SK-N-SH (cell line): ENCODE results near the gene PSMB5. TPM values are rescaled to one million over a fixed set of nuclear protein-coding genes. Genes with fewer than 3 reads are reported as not detected.

ENCODE experiments used
- CTCF ChIA-PET: fragments of 300-600, 350-600 bp; formaldehyde crosslinking; extraction: SDS; loops from one replicate; lab custom pipeline; 2021; lab: Yijun Ruan, JAX
- POLR2A ChIA-PET: fragments of 350-600 bp; sonication (Branson Sonifier 250); formaldehyde crosslinking; extraction: SDS; loops from one replicate; lab custom pipeline; 2020; ENCODE audit warnings: antibody characterized with exemption, inconsistent platforms; lab: Yijun Ruan, JAX
- DNase-seq: peaks from one replicate; pipeline ENCODE4 v3.0.0; 2012
- H2AFZ ChIP-seq: fragments of 200-600 bp; sonication (generic); 2 replicates; pipeline ENCODE4 v1.8.1; 2016; ENCODE audit warnings: antibody characterized with exemption, mild to moderate bottlenecking, low read depth
- H3F3A ChIP-seq: fragments of 200-600 bp; sonication (generic); replicated peaks from 2 replicates; pipeline ENCODE3; 2016; ENCODE audit warnings: antibody characterized with exemption, mild to moderate bottlenecking; ENCODE audit not compliant: insufficient read depth
- H3K27ac ChIP-seq, 2 experiments: fragments of 200-500 bp in 1 of 2; fragments of 200-600 bp in 1 of 2; sonication (Bioruptor generic) in 1 of 2; sonication (generic), shearing (Covaris generic) in 1 of 2; 2 replicates each; pipeline versions ENCODE4 v1.5.1 to v1.6.1; 2014 to 2016; ENCODE audit warnings: low read depth in 2 of 2, inconsistent platforms in 1 of 2, low read length in 1 of 2, mild to moderate bottlenecking in 1 of 2, mixed read lengths in 1 of 2
- H3K27me3 ChIP-seq: fragments of 200-600 bp; sonication (generic), shearing (Covaris generic); 2 replicates; pipeline ENCODE4 v1.6.1; 2016; ENCODE audit warnings: mixed run types; ENCODE audit not compliant: insufficient read depth
- H3K36me3 ChIP-seq, 2 experiments: fragments of 200-500 bp in 1 of 2; fragments of 200-600 bp in 1 of 2; sonication (Bioruptor generic) in 1 of 2; sonication (generic) in 1 of 2; replicated peaks in 1 of 2; 2 replicates each; pipeline versions ENCODE3 to v1.5.1; 2014 to 2016; ENCODE audit warnings: low read length in 1 of 2, mild to moderate bottlenecking in 1 of 2; ENCODE audit not compliant: insufficient read depth in 2 of 2, control insufficient read depth in 1 of 2
- H3K4me1 ChIP-seq, 2 experiments: fragments of 200-500 bp in 1 of 2; fragments of 200-600 bp in 1 of 2; sonication (Bioruptor generic) in 1 of 2; sonication (generic), shearing (Covaris generic) in 1 of 2; 2 replicates each; pipeline versions ENCODE4 v1.5.1 to v1.6.1; 2014 to 2016; ENCODE audit warnings: low read depth in 1 of 2, low read length in 1 of 2, mixed run types in 1 of 2; ENCODE audit not compliant: insufficient read depth in 2 of 2, control insufficient read depth in 1 of 2
- H3K4me2 ChIP-seq: fragments of 200-600 bp; sonication (generic), shearing (Covaris generic); 2 replicates; pipeline ENCODE4 v1.6.1; 2017; ENCODE audit warnings: mixed run types
- H3K4me3 ChIP-seq, 2 experiments: fragments of 200-500 bp in 1 of 2; fragments of 200-600 bp in 1 of 2; sonication (Bioruptor generic) in 1 of 2; sonication (generic), shearing (Covaris generic) in 1 of 2; 2 replicates each; pipeline versions ENCODE4 v1.5.1 to v1.8.1; 2014 to 2016; ENCODE audit warnings: low read depth in 2 of 2, inconsistent platforms in 1 of 2, low read length in 1 of 2, mild to moderate bottlenecking in 1 of 2, mixed read lengths in 1 of 2, moderate library complexity in 1 of 2
- H3K79me2 ChIP-seq: fragments of 200-600 bp; sonication (generic); 2 replicates; pipeline ENCODE4 v1.8.1; 2017; ENCODE audit warnings: mild to moderate bottlenecking; ENCODE audit not compliant: insufficient read depth
- H3K9ac ChIP-seq: fragments of 200-600 bp; sonication (generic); 2 replicates; pipeline ENCODE4 v1.6.1; 2017; ENCODE audit warnings: mixed run types
- H3K9me2 ChIP-seq: fragments of 200-600 bp; sonication (generic); 2 replicates; pipeline ENCODE4 v1.6.1; 2017; ENCODE audit warnings: mixed run types
- H3K9me3 ChIP-seq: fragments of 200-600 bp; sonication (generic); 2 replicates; pipeline ENCODE4 v1.6.1; 2017; ENCODE audit warnings: mixed run types, mild to moderate bottlenecking, moderate library complexity
- H4K20me1 ChIP-seq: fragments of 200-600 bp; sonication (generic); 2 replicates; pipeline ENCODE4 v1.6.1; 2017; ENCODE audit warnings: mild to moderate bottlenecking, mixed run types; ENCODE audit not compliant: insufficient read depth
- EZH2phosphoT487 ChIP-seq: fragments of 200-600 bp; sonication (generic); IDR thresholded peaks from 2 replicates; pipeline ENCODE4 v1.6.1; 2017; ENCODE audit warnings: low read depth, mixed run types, mild to moderate bottlenecking, antibody characterized with exemption, moderate library complexity, borderline replicate concordance
- MEF2A ChIP-seq: IDR thresholded peaks from 2 replicates; pipeline ENCODE4 v1.4.0; 2012; ENCODE audit warnings: low read depth, borderline replicate concordance
- MXI1 ChIP-seq: IDR thresholded peaks from 2 replicates; pipeline ENCODE4 v1.6.1; 2012; ENCODE audit warnings: mild to moderate bottlenecking, low read depth, low read length, improper control_type of control experiment
- NFIC ChIP-seq: IDR thresholded peaks from 2 replicates; pipeline ENCODE4 v1.4.0; 2012; ENCODE audit warnings: borderline replicate concordance
- POLR2AphosphoS5 ChIP-seq: IDR thresholded peaks from 2 replicates; pipeline ENCODE4 v1.6.1; 2012; ENCODE audit warnings: low read depth, low read length
- RAD21 ChIP-seq: IDR thresholded peaks from 2 replicates; pipeline ENCODE4 v1.6.1; 2012; ENCODE audit warnings: mild to moderate bottlenecking, low read length
- RXRA ChIP-seq: IDR thresholded peaks from 2 replicates; pipeline ENCODE4 v1.4.0; 2012; ENCODE audit warnings: low read depth, mild to moderate bottlenecking, borderline replicate concordance
- SIN3A ChIP-seq: IDR thresholded peaks from 2 replicates; pipeline ENCODE4 v1.6.1; 2012; ENCODE audit warnings: low read depth, mild to moderate bottlenecking, low read length, moderate library complexity, borderline replicate concordance
- TCF12 ChIP-seq: IDR thresholded peaks from 2 replicates; pipeline ENCODE4 v1.4.0; 2012
- TEAD4 ChIP-seq: IDR thresholded peaks from 2 replicates; pipeline ENCODE4 v1.4.0; 2012; ENCODE audit warnings: mild to moderate bottlenecking, borderline replicate concordance; ENCODE audit not compliant: insufficient read depth
- YY1 ChIP-seq: IDR thresholded peaks from 2 replicates; pipeline ENCODE4 v1.4.0; 2012; ENCODE audit warnings: low read depth, mild to moderate bottlenecking
- WGBS: methylation state at CpG from one replicate; pipeline ENCODE4 v1.1.6; 2017; ENCODE audit warnings: low lambda C conversion rate; 5-methylcytosine and 5-hydroxymethylcytosine counted together
- polyA plus RNA-seq, 3 experiments: library from polyadenylated mRNA; depleted of rRNA; stranded (reverse); fragments of >200 nt; gene quantifications; 2 replicates each; pipeline ENCODE4 v1.2.3, GENCODE V29; 2012
- TF ChIP-seq, protein P1 (sequence below): IDR thresholded peaks from 2 replicates; pipeline ENCODE4 v1.4.0; 2012; ENCODE audit warnings: low read depth, borderline replicate concordance
- TF ChIP-seq, protein P2 (sequence below): fragments of 150-350 bp; IDR thresholded peaks from 2 replicates; pipeline ENCODE4 v1.6.1; 2016; ENCODE audit warnings: mild to moderate bottlenecking, low read depth, low read length

PSMB5 gene
- polyA plus RNA-seq, 1 of the 3 experiments (the other 2 are of a cell fraction) = 337 TPM

DNA sequence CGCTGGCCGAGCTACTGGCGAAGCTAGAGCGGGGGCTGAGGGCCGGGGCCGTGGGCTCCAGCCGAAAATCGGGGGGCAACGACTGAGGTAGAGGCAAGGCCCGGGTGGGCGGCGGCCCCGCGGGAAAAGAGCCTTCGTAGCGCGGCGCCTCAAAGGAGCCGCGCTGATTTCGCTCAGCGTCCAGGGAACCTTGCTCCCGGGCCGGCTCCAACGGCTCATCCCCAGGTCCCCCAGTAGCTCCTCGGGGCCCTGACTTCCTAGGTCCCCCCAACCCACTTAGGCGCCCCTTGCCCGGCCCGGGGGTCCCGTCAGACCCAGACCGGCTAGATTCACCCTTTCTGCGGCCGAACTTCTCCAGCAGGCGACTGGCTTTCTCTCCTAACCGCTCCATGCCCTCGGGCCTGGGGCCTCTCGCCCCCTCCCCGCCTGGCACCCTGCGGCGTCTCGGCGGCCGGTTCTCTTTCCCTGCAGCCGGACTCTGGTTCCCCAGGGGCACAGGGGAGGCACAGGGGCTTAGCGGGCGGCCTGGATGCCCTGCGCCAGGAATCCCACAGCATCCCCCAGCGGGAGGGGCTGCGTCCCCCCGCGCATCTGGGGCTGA, 52.7 kb downstream of the PSMB5 start:
- H2AFZ ChIP-seq = 0 out of 2 replicates have a peak overlapping the region, but pooled peaks have one; percentile 38
- H3K4me3 ChIP-seq = peak overlapping the region; percentile 82 to 88
- no peaks in the 10 kb centered on the region for H3K9me2 ChIP-seq
- no peaks in the 10 kb centered on the region for H4K20me1 ChIP-seq
- WGBS = no CpG with 5 or more reads among the region's 51 CpGs
- peaks cover 56% of the 10 kb centered on the region for H3K79me2 ChIP-seq
- peak overlapping the region; percentile 87 for H3K9ac ChIP-seq
- H3K4me1 ChIP-seq = peaks cover 32 to 43% of the 10 kb centered on the region in 2 experiments
- no peaks in the 10 kb centered on the region for H3K9me3 ChIP-seq
- DNase-seq = no peak
- peaks cover 23% of the 10 kb centered on the region for H3F3A ChIP-seq
- peak overlapping the region; percentile 48 to 72; a peak in 3 of 4 replicates for H3K27ac ChIP-seq
- no peaks in the 10 kb centered on the region for H3K27me3 ChIP-seq
- TF ChIP-seq TCF12 (no peak), TEAD4 (no peak), MXI1 (no peak), NFIC (no peak), POLR2AphosphoS5 (no peak), RXRA (no peak), EZH2phosphoT487 (no peak), YY1 (no peak), RAD21 (no peak)
- TF ChIP-seq, protein P1, sequence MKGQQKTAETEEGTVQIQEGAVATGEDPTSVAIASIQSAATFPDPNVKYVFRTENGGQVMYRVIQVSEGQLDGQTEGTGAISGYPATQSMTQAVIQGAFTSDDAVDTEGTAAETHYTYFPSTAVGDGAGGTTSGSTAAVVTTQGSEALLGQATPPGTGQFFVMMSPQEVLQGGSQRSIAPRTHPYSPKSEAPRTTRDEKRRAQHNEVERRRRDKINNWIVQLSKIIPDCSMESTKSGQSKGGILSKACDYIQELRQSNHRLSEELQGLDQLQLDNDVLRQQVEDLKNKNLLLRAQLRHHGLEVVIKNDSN = no peak
- TF ChIP-seq, protein P2, sequence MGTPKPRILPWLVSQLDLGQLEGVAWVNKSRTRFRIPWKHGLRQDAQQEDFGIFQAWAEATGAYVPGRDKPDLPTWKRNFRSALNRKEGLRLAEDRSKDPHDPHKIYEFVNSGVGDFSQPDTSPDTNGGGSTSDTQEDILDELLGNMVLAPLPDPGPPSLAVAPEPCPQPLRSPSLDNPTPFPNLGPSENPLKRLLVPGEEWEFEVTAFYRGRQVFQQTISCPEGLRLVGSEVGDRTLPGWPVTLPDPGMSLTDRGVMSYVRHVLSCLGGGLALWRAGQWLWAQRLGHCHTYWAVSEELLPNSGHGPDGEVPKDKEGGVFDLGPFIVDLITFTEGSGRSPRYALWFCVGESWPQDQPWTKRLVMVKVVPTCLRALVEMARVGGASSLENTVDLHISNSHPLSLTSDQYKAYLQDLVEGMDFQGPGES = no peak
- ChIA-PET CTCF (interaction anchor here (0.7 to 34.9 kb wide), 23 partner anchors 7 to 412 kb away, joined by 3 to 1566 read pairs (median 4); partner anchors contain the start of genes CDH24, HAUS4, PRMT5 and PSMB11), POLR2A (interaction anchor here (0.7 to 1.6 kb wide), 4 partner anchors 13 to 76 kb away, joined by 3 to 7 read pairs (median 3); partner anchors contain the start of genes CDH24 and HAUS4)
- peak overlapping the region; percentile 94 for H3K4me2 ChIP-seq
- H3K36me3 ChIP-seq = peaks cover 0 to 4% of the 10 kb centered on the region in 2 experiments

DNA sequence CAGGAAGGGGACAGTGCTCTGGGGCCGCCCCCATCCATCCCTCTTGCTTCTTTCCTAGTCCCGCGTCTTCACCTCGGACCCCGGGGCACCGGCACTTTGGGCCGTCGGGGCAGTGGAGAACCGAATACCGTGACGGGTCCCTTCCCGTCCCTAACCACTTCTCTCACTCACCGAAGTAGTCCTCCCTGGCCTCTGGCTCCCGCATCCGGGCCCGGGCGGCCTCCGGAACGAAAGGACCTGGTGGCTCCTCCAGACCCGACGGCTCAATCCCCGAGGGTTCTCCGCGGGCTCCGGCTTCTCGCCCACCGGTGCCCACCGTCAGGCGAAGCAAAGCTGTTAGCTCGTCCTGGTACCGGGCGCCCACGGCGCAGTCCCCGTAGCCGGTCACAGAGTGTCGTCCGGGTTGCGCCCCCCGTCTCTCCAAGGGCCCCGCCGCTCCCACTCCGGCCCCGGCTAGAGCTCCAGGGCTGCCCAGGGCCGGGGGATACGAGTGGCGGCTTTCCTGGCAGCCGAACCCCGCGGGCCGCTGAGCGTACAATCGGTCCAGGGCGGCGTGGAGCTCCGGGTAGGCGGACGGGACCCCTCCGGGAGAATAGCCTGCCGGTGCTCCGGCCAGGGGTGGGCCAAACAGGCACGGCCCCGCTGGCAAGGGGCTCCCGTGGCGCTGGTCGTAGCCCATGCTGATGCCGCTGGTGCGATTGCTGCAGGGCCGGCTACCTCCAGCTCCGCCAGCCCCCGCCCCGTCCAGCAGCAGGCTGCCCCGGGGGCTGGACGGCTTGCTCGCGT, 53.4 kb downstream of the PSMB5 start:
- Histone ChIP-seq H3K9ac (peak overlapping the region; percentile 87), H3K27me3 (no peaks in the 10 kb centered on the region), H3K36me3 (peaks cover 0 to 7% of the 10 kb centered on the region in 2 experiments), H3K27ac (peak overlapping the region; percentile 48 to 58; a peak in 3 of 4 replicates), H3K4me2 (peak overlapping the region; percentile 94), H3K9me2 (no peaks in the 10 kb centered on the region), H3K79me2 (peaks cover 56% of the 10 kb centered on the region), H3K4me1 (peaks cover 39 to 49% of the 10 kb centered on the region in 2 experiments), H4K20me1 (no peaks in the 10 kb centered on the region), H3F3A (peaks cover 23% of the 10 kb centered on the region), H3K9me3 (no peaks in the 10 kb centered on the region), H3K4me3 (peak overlapping the region; percentile 82 to 88), H2AFZ (no peak overlapping the region)
- 6% methylated on average over 33 of the region's 76 CpGs for WGBS
- peak; percentile 70 for DNase-seq
- ChIA-PET CTCF (interaction anchor here (0.7 to 34.9 kb wide), 17 partner anchors 6 to 411 kb away, joined by 3 to 1566 read pairs (median 4); partner anchors contain the start of genes CDH24, PRMT5 and PSMB11), POLR2A (interaction anchor here (0.7 to 1.4 kb wide), 2 partner anchors 14 to 74 kb away, joined by 3 read pairs; no protein-coding TSS in a partner anchor)
- TF ChIP-seq MEF2A (no peak), SIN3A (peak; percentile 32; the same call in 1 of the 2 replicates)
- TF ChIP-seq, all 33 proteins: peak for 1
